B cell (primary cell): ENCODE data around the gene RASA3.

ENCODE experiments used
- EZH2 ChIP-seq: IDR thresholded peaks from 2 replicates; pipeline ENCODE4 v1.6.1; 2012; ENCODE audit warnings: borderline replicate concordance, low read depth, mild to moderate bottlenecking, moderate library complexity, low read length; ENCODE audit not compliant: insufficient read depth, poor library complexity, severe bottlenecking
- TF ChIP-seq, protein P1 (sequence below): fragments of 200-600 bp; IDR thresholded peaks from one replicate; pipeline ENCODE4 v1.8.0; 2022; ENCODE audit warnings: antibody characterized with exemption, mild to moderate bottlenecking

DNA sequence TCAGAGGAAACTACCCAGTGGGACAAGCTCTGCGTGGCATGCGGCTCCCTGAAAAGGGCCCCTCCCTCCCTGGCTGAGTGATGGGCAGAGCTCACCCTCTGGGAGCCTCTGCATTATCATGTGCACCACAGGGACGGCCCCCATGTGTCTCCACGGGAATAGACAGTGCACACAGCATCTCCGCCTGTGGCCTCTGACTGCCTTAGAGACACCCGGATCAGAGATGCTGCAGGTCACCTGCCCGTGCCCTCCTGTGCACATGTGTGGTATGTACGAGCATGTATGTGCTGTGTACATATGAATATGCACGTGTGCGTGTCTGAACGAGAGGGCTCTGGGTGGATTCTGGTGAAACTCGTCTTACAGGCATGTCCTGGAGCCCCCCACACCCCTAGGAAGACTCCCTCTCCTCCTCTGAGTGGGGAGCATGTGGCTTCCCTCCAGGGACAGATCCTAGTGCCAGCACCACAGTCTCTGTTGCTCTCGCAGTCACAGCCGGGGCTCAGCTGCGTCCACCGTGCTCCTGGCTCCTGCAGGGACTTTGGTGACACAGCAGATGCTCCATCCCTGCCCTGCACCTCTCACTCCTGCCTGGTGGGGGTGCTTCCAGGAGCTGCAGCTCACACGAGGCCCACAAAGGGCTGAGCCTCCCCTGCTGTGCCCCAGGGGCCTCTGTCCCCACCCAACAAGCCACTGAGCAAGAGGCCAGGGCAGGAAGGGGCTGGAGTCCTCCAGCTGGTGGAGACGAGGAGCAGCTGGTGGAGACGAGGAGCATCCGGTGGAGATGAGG lies 178.2 kb downstream of the RASA3 start:
- TF ChIP-seq, protein P1, sequence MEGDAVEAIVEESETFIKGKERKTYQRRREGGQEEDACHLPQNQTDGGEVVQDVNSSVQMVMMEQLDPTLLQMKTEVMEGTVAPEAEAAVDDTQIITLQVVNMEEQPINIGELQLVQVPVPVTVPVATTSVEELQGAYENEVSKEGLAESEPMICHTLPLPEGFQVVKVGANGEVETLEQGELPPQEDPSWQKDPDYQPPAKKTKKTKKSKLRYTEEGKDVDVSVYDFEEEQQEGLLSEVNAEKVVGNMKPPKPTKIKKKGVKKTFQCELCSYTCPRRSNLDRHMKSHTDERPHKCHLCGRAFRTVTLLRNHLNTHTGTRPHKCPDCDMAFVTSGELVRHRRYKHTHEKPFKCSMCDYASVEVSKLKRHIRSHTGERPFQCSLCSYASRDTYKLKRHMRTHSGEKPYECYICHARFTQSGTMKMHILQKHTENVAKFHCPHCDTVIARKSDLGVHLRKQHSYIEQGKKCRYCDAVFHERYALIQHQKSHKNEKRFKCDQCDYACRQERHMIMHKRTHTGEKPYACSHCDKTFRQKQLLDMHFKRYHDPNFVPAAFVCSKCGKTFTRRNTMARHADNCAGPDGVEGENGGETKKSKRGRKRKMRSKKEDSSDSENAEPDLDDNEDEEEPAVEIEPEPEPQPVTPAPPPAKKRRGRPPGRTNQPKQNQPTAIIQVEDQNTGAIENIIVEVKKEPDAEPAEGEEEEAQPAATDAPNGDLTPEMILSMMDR = no peak
- no peak for TF ChIP-seq EZH2
